ENCODE results near the gene LPP. TPM values are rescaled to one million over a fixed set of nuclear protein-coding genes. Genes with fewer than 3 reads are reported as not detected.

Gene LPP
- total and polyA plus RNA-seq, 2 donors (not counting 1 experiment from before 2014, with no cell fraction given): 7.6 to 81.7 TPM

DNA sequence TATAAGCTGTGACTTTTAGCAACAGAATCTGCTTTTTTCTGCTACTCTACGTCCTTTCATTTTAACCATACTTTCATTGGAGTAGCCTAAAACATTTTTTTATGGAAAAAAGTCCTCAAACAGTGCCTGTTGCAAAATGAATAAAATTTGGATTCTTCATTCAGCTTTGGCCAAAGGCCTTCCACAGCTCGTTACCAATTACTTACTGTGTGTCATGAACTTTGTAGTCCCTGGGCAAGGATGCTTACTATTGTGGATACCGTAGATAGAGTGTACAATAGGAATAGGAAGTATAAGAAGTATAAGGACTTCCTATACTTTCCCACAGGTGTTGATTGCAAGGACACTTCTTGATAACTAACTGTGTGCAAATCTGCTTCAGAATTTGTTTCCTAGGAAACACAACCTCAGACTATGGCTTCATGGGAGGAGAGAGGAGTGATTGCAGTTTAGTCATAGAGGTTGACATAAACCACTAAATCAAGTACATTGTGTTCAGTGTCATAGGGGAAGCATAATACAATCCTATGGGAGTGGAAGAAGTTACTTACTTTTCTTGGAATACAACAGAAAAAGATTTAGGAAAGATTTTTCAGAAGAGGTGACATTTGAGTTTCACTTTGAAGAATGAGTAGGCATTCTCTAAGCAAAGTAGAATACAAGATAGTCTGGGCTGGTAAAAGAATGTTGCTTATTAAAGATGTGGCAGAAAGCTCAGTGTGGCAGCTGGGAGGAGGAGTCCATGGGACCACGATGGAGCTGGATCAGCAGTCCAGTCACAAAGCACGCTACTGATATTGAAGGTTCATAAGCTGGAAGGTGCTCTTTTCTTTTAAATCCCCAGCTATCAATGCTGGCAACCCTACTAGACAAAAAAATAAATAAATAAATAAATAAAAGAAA lies 708.1 kb downstream of the LPP start:
- H3K4me2 ChIP-seq (replicated peaks; ENCODE audit: low read depth, low read length, poor library complexity, severe bottlenecking): no peak overlapping the region
- no peaks in the 10 kb centered on the region for H3K79me2 ChIP-seq (ENCODE audit: control insufficient read depth, insufficient read depth, low read length)
- TF ChIP-seq, protein P1, sequence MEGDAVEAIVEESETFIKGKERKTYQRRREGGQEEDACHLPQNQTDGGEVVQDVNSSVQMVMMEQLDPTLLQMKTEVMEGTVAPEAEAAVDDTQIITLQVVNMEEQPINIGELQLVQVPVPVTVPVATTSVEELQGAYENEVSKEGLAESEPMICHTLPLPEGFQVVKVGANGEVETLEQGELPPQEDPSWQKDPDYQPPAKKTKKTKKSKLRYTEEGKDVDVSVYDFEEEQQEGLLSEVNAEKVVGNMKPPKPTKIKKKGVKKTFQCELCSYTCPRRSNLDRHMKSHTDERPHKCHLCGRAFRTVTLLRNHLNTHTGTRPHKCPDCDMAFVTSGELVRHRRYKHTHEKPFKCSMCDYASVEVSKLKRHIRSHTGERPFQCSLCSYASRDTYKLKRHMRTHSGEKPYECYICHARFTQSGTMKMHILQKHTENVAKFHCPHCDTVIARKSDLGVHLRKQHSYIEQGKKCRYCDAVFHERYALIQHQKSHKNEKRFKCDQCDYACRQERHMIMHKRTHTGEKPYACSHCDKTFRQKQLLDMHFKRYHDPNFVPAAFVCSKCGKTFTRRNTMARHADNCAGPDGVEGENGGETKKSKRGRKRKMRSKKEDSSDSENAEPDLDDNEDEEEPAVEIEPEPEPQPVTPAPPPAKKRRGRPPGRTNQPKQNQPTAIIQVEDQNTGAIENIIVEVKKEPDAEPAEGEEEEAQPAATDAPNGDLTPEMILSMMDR (IDR thresholded peaks at IDR 0.05): no peak
- TF ChIP-seq EZH2 (IDR thresholded peaks at IDR 0.05; ENCODE audit: borderline replicate concordance, insufficient read depth, low read depth, low read length, poor library complexity, severe bottlenecking): no peak
- no peak overlapping the region for H3K4me3 Mint-ChIP-seq
- H3K27me3 ChIP-seq (replicated peaks in 1 of 4; ENCODE audit: control extremely low read depth in 1 of 4, control insufficient read depth in 3 of 4, insufficient read depth in 4 of 4, low read length in 3 of 4): no peaks in the 10 kb centered on the region
- no peaks in the 10 kb centered on the region for H4K20me1 ChIP-seq (ENCODE audit: control insufficient read depth, insufficient read depth, low read length, poor library complexity, severe bottlenecking)
- ChIA-PET POLR2A (no interaction called here), CTCF (interaction anchor here (0.6 to 1.4 kb wide), 2 partner anchors 199 to 1121 kb away, joined by 3 to 5 read pairs; no protein-coding TSS in a partner anchor)
- H3K27ac Mint-ChIP-seq: no peak overlapping the region
- no peaks in the 10 kb centered on the region for H3K4me1 ChIP-seq (ENCODE audit: control insufficient read depth in 2 of 2, insufficient read depth in 2 of 2, low read length in 2 of 2)
- peaks cover 5 to 8% of the 10 kb centered on the region in 2 experiments for H3K36me3 ChIP-seq (replicated peaks in 1 of 2; ENCODE audit: control extremely low read depth in 1 of 2, control insufficient read depth in 1 of 2, extremely low read depth in 1 of 2, insufficient read depth in 2 of 2, low read length in 1 of 2)
- H3K9me3 ChIP-seq (ENCODE audit: control extremely low read depth in 1 of 3, control insufficient read depth in 2 of 3, insufficient read depth in 1 of 3, low read length in 2 of 3): no peaks in the 10 kb centered on the region
- ATAC-seq (ENCODE audit: low read depth) (no peak), DNase-seq (no peak)
- no peak overlapping the region for H3K9ac ChIP-seq (ENCODE audit: low read length)
- no peaks in the 10 kb centered on the region for H3K27me3 Mint-ChIP-seq
- no peaks in the 10 kb centered on the region for H3K4me1 Mint-ChIP-seq
- no peak overlapping the region for H2AFZ ChIP-seq (ENCODE audit: insufficient read depth, low read depth, low read length, poor library complexity, severe bottlenecking)
- H3K27ac ChIP-seq (ENCODE audit: low read length in 2 of 2): no peak overlapping the region
- H3K4me3 ChIP-seq (ENCODE audit: control extremely low read depth in 1 of 5, extremely low read depth in 1 of 5, insufficient read depth in 1 of 5, low read depth in 2 of 5, low read length in 4 of 5): no peak overlapping the region
- H3K9me3 Mint-ChIP-seq (ENCODE audit: insufficient read depth): no peaks in the 10 kb centered on the region
- 33% methylated on average over 1 of the region's 5 CpGs for WGBS (ENCODE audit: insufficient coverage)
- intact Hi-C loops (cut with micrococcal nuclease): no loop called here

DNA sequence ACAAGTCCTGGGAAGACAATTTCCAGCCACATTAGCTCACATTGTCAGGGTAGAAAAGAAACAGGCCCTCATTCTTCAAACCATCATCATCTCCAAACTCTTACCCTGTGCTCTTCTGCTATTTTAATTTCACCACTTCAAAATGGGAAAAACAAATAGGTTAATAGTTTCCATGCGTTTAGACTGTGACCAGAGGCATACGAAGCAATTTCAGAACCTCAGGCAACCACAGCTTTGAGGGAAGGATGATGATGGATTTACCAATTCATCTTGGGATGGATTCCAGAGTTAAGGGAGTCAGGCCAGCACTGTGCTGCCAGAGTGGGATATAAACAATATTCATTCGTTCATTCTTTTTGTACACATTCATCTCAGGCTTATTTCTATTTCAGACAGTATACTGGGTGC lies 710.0 kb downstream of the LPP start:
- TF ChIP-seq, protein P1 (IDR thresholded peaks at IDR 0.05): no peak
- TF ChIP-seq EZH2 (IDR thresholded peaks at IDR 0.05; ENCODE audit: borderline replicate concordance, insufficient read depth, low read depth, low read length, poor library complexity, severe bottlenecking): no peak
- Histone ChIP-seq H3K4me3 (ENCODE audit: control extremely low read depth in 1 of 5, extremely low read depth in 1 of 5, insufficient read depth in 1 of 5, low read depth in 2 of 5, low read length in 4 of 5) (no peak overlapping the region), H3K36me3 (replicated peaks in 1 of 2; ENCODE audit: control extremely low read depth in 1 of 2, control insufficient read depth in 1 of 2, extremely low read depth in 1 of 2, insufficient read depth in 2 of 2, low read length in 1 of 2) (peaks cover 7 to 8% of the 10 kb centered on the region in 2 experiments), H3K27ac (ENCODE audit: low read length in 2 of 2) (no peak overlapping the region), H3K4me2 (replicated peaks; ENCODE audit: low read depth, low read length, poor library complexity, severe bottlenecking) (no peak overlapping the region), H3K4me1 (ENCODE audit: control insufficient read depth in 2 of 2, insufficient read depth in 2 of 2, low read length in 2 of 2) (no peaks in the 10 kb centered on the region), H3K9me3 (ENCODE audit: control extremely low read depth in 1 of 3, control insufficient read depth in 2 of 3, insufficient read depth in 1 of 3, low read length in 2 of 3) (no peaks in the 10 kb centered on the region), H3K79me2 (ENCODE audit: control insufficient read depth, insufficient read depth, low read length) (no peaks in the 10 kb centered on the region), H2AFZ (ENCODE audit: insufficient read depth, low read depth, low read length, poor library complexity, severe bottlenecking) (no peak overlapping the region), H3K27me3 (replicated peaks in 1 of 4; ENCODE audit: control extremely low read depth in 1 of 4, control insufficient read depth in 3 of 4, insufficient read depth in 4 of 4, low read length in 3 of 4) (no peaks in the 10 kb centered on the region), H4K20me1 (ENCODE audit: control insufficient read depth, insufficient read depth, low read length, poor library complexity, severe bottlenecking) (no peaks in the 10 kb centered on the region), H3K9ac (ENCODE audit: low read length) (no peak overlapping the region)
- ATAC-seq (ENCODE audit: low read depth) (no peak), DNase-seq (no peak)
- Mint-ChIP-seq H3K4me3 (no peak overlapping the region), H3K4me1 (no peaks in the 10 kb centered on the region), H3K27ac (no peak overlapping the region), H3K9me3 (ENCODE audit: insufficient read depth) (no peaks in the 10 kb centered on the region), H3K27me3 (no peaks in the 10 kb centered on the region)
- POLR2A ChIA-PET: no interaction called here
- CTCF ChIA-PET: no interaction called here
- whole genome bisulfite sequencing (ENCODE audit: insufficient coverage): 100% methylated on average over 2 of the region's 3 CpGs
- intact Hi-C loops (cut with micrococcal nuclease): no loop called here
